ENCODE results near the gene CCDC93. TPM values are rescaled to one million over a fixed set of nuclear protein-coding genes. Genes with fewer than 3 reads are reported as not detected.

CCDC93 gene
- total RNA-seq, 1 donor, result 40.5 TPM

GRCh38 chr2:118059919-118060478 lies 46.1 kb upstream of the CCDC93 start:
- H3K4me1 ChIP-seq (ENCODE audit: insufficient read depth, low read length), result peaks cover 30% of the 10 kb centered on the region
- peak overlapping the region; percentile 76 for H3K27ac ChIP-seq (ENCODE audit: low read depth, low read length)
- peak; percentile 31 for DNase-seq (ENCODE audit: insufficient read length, low spot score, missing footprints)
- no peaks in the 10 kb centered on the region for H4K20me1 ChIP-seq (ENCODE audit: insufficient read depth, low read length)
- H3K36me3 ChIP-seq (ENCODE audit: insufficient read depth, low read length), result no peaks in the 10 kb centered on the region
- peaks cover 4% of the 10 kb centered on the region for H3K27me3 ChIP-seq (ENCODE audit: insufficient read depth, low read length)
- H3K4me2 ChIP-seq (ENCODE audit: insufficient read depth, low read length), result peak overlapping the region; percentile 38
- no peak for TF ChIP-seq CTCF (IDR thresholded peaks at IDR 0.05; ENCODE audit: extremely low read depth, low read depth, low read length)
- H3K4me3 ChIP-seq (ENCODE audit: insufficient read depth, low read length), result no peak overlapping the region
- H3K79me2 ChIP-seq (ENCODE audit: insufficient read depth, low read length), result no peaks in the 10 kb centered on the region
- no peaks in the 10 kb centered on the region for H3K9me3 ChIP-seq (ENCODE audit: low read depth, low read length)
- no peak overlapping the region for H2AFZ ChIP-seq (ENCODE audit: low read length)

GRCh38 chr2:118058951-118059350 lies 45.1 kb upstream of the CCDC93 start:
- peak overlapping the region; percentile 69 for H3K27ac ChIP-seq (ENCODE audit: low read depth, low read length)
- H2AFZ ChIP-seq (ENCODE audit: low read length), result peak overlapping the region; percentile 59
- H3K36me3 ChIP-seq (ENCODE audit: insufficient read depth, low read length), result no peaks in the 10 kb centered on the region
- H4K20me1 ChIP-seq (ENCODE audit: insufficient read depth, low read length), result no peaks in the 10 kb centered on the region
- peaks cover 30% of the 10 kb centered on the region for H3K4me1 ChIP-seq (ENCODE audit: insufficient read depth, low read length)
- H3K79me2 ChIP-seq (ENCODE audit: insufficient read depth, low read length), result no peaks in the 10 kb centered on the region
- no peak for DNase-seq (ENCODE audit: insufficient read length, low spot score, missing footprints)
- H3K4me3 ChIP-seq (ENCODE audit: insufficient read depth, low read length), result no peak overlapping the region
- H3K4me2 ChIP-seq (ENCODE audit: insufficient read depth, low read length), result no peak overlapping the region
- TF ChIP-seq CTCF (IDR thresholded peaks at IDR 0.05; ENCODE audit: extremely low read depth, low read depth, low read length), result no peak
- H3K9me3 ChIP-seq (ENCODE audit: low read depth, low read length), result no peaks in the 10 kb centered on the region
- peaks cover 10% of the 10 kb centered on the region for H3K27me3 ChIP-seq (ENCODE audit: insufficient read depth, low read length)

- Histone ChIP-seq H3K4me2 (ENCODE audit: insufficient read depth, low read length) (no peak overlapping the region), H3K4me3 (ENCODE audit: insufficient read depth, low read length) (no peak overlapping the region), H4K20me1 (ENCODE audit: insufficient read depth, low read length) (no peaks in the 10 kb centered on the region), H3K79me2 (ENCODE audit: insufficient read depth, low read length) (no peaks in the 10 kb centered on the region), H2AFZ (ENCODE audit: low read length) (no peak overlapping the region), H3K27ac (ENCODE audit: low read depth, low read length) (no peak overlapping the region), H3K36me3 (ENCODE audit: insufficient read depth, low read length) (no peaks in the 10 kb centered on the region), H3K9me3 (ENCODE audit: low read depth, low read length) (no peaks in the 10 kb centered on the region), H3K4me1 (ENCODE audit: insufficient read depth, low read length) (peaks cover 27% of the 10 kb centered on the region), H3K27me3 (ENCODE audit: insufficient read depth, low read length) (peaks cover 23% of the 10 kb centered on the region)
- no peak for DNase-seq (ENCODE audit: insufficient read length, low spot score, missing footprints)
- no peak for TF ChIP-seq CTCF (IDR thresholded peaks at IDR 0.05; ENCODE audit: extremely low read depth, low read depth, low read length)
Measured at GRCh38 chr2:118056801-118057200, 42.9 kb upstream of the CCDC93 start.

GRCh38 chr2:118056165-118056534 lies 42.3 kb upstream of the CCDC93 start:
- Histone ChIP-seq H3K9me3 (ENCODE audit: low read depth, low read length) (no peaks in the 10 kb centered on the region), H3K36me3 (ENCODE audit: insufficient read depth, low read length) (no peaks in the 10 kb centered on the region), H3K4me3 (ENCODE audit: insufficient read depth, low read length) (no peak overlapping the region), H3K27me3 (ENCODE audit: insufficient read depth, low read length) (peaks cover 26% of the 10 kb centered on the region), H3K79me2 (ENCODE audit: insufficient read depth, low read length) (no peaks in the 10 kb centered on the region), H2AFZ (ENCODE audit: low read length) (no peak overlapping the region), H3K4me2 (ENCODE audit: insufficient read depth, low read length) (no peak overlapping the region), H3K4me1 (ENCODE audit: insufficient read depth, low read length) (peaks cover 21% of the 10 kb centered on the region), H4K20me1 (ENCODE audit: insufficient read depth, low read length) (no peaks in the 10 kb centered on the region), H3K27ac (ENCODE audit: low read depth, low read length) (no peak overlapping the region)
- no peak for DNase-seq (ENCODE audit: insufficient read length, low spot score, missing footprints)
- TF ChIP-seq CTCF (IDR thresholded peaks at IDR 0.05; ENCODE audit: extremely low read depth, low read depth, low read length), result no peak

All from osteoblast (primary cell).